Measurements from ENCODE around the gene DCUN1D2.

Gene DCUN1D2

DNA sequence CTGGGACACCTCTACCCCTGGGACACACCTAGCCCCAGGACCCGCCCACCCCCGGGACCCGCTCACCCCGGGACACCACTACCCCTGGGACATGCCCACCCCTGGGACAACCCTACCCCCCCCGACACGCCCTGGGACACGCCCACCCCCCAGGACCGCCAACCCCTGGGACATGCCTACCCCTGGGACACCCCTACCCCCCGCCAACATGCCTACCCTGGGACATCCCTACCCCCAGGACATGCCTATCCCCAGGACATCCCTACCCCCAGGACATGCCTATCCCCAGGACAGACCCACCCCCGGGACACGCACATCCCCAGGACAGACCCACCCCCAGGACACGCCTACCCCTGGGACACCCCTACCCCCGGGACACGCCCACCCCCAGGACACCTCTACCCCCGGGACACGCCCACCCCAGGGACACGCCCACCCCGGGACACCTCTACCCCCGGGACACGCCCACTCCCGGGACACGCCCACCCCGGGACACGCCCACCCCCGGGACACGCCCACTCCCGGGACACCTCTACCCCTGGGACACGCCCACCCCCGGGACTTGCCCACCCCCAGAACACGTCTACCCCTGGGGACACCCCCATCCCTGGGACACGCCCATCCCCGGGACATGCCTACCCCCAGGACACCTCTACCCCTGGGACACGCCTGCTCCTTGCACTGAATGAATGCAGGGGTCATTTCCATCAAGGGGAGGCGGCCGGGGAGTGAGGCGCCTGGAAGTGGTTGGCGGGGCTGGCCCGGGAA lies 69.5 kb downstream of the DCUN1D2 start:
- DNase-seq, result no peak

DNA sequence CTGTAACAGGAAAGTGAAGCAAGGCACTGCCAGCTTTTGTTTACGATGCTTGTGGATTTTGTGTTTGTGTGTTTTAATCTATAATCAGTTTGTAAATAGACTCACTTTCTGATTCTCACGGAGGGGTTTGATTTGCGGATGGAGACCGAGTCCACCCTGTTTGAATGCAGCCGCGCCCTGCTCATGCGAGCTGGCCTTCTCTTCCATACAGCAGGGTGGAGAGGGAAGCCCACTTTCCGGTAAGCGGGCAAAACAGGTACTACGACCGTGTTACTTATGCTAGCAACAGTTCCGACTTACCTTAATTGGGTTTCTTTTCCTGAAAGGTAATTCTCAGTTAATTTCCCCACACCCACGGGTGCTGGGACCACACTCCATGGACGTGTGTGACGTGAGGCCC lies 70.3 kb downstream of the DCUN1D2 start:
- DNase-seq, result no peak

DNA sequence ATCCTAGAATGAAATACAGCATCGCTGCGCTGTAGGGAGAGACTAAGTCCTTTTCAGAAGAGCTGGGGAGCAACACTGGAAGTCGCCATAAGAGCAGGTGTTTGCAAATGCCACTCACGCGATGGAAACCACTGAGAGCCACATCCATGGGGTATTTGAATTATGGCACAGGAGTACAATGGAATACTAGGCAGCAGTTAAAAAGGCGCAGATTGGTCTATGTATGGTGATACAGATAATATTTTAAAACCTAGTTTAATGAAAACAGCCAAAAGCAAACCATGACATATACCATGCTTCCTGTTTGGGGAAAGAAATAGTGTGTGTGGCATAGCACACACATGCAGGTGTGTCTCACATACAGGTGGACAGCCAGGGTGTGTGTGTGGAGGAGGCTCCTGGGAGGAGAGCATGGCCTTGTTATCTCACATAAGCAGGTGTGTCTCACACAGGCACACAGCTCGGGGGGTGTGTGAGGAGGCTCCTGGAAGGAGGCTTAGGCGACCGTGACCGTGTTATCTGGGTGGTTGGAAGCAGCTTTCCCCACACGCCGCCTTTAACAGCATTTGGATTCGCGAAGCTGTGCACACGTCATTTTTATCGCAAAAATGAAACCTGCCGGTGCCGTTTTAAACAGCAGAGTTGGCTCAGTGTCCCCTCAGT lies 70.8 kb downstream of the DCUN1D2 start:
- DNase-seq, result no peak

DNA sequence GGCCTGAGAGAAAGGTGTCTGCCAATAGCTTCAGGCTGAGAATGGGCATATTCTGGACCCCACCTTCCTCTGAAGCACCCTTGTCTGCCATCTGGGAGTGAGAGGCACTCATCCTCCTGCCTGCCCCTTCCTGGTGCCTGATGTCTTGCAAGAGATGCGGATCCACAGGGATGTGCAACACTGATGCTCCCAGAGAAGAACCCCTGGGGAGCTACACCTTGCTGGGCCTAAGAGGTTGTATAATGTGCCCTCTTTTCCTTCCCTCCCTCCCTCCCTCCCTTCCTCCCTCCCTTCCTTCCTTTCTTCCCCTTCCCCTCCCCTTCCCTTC lies 71.8 kb downstream of the DCUN1D2 start:
- no peak for DNase-seq

DNA sequence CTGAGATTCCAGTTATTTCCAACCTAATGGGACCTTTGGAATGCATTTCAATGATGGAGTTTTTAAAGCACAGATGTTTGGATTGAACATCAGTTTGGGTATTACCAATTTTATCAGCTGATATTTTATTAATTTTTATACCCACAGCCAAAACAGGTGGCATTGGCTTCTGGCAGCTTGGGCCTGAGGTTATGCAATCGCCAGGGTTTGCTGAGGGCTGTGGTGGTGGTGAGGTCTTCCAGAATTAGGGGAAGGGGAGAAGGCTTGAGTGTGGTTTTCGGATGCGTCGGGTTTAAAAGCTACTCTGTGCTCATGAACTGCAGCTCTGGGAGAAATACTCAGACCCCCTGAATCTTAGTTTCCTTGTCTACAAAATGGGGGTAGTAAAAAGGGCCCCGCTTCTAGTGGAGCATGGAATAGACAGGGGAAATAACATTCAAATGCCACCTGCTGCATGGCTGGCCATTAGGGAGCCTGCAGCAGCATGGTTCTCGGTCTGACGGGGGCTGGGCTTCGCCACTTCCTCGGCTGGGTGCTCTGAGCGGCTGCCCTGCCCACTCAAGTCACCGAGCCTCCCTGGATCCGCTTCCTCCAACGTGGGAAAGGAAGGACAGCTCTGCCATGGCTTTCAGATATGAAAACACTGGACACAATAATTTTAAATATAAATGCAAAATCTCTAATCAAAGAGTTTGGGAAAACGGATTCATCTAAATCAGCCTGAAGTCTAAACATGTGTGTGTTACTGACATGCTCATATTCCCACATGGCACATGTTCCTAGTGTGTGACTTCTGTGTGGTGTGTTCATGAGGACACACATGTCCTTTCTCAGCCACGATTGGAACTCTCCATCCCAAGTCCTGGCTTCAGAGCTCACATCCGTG lies 72.4 kb downstream of the DCUN1D2 start:
- no peak for DNase-seq

DNA sequence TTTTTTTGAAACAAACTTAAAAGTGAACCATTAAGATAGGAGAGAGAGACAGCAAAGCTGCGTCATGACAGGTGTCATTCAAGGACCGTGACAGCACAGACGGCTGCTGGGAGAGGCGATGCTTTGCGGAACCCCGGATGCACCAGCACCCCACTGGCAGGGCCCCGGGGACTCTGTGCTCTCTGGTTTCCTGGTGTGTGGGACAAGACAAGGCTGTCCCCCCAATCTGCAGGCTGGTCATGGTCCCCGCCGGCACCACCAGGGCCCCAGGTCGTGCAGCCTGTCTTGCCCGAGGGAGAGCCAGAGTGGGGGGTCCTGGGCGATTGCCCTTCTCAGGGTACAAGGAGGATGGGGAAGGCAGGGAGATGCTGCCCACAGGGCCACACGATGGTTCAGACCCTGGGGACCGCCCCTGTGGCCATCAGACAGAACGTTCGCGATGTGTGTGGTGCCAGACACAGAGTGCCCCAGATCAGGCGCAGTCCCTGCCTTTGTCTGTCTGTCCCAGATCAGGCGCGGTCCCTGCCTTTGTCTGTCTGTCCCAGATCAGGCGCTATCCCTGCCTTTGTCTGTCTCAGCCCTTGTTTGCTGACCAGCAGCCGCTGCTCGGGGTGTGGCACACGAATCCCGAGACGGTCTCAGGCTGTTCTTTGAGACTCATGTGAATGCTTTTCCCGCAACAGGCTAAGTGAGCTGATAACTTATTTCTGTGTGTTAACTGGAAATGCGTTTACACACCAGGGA lies 73.3 kb downstream of the DCUN1D2 start:
- DNase-seq, result no peak

DNA sequence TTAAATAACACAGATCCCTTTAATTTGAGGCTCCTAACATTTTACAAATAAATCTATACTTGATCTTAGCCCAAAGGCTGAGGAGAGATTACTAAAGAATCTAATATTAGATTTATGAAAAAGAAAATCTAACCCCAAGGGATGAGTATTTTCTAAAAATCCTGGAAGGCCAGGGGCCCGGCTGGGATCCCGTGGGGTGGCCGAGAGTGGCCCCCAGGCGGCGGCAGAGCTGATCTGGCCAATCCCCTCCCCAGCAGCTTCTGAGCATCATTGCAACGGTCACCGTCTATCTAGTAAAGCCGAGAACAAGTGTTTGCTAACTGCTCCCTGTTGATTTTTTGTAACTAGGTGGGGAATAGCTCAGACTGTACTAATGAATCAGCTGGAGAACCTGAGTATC lies 74.7 kb downstream of the DCUN1D2 start:
- DNase-seq, result no peak

DNA sequence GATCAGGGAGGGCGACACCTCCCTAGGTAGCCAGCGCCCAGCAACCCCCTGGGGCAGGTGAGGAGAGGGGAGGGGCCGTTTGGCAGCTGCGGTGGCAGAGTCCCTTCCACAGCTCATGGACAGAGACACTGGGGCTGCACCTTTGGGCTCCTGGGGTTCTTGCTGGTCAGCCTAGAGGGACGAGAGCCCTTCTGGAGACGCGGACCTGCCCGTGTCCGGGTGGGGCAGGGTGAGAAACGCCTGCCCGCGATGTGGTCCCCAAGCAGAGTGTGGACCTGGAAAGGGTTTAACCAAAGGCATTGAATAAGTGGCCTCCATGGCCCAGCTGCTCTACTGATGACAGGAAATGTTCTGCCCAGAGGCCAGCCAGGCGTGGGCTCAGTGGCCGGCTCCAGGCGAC lies 75.5 kb downstream of the DCUN1D2 start:
- DNase-seq, result no peak

DNA sequence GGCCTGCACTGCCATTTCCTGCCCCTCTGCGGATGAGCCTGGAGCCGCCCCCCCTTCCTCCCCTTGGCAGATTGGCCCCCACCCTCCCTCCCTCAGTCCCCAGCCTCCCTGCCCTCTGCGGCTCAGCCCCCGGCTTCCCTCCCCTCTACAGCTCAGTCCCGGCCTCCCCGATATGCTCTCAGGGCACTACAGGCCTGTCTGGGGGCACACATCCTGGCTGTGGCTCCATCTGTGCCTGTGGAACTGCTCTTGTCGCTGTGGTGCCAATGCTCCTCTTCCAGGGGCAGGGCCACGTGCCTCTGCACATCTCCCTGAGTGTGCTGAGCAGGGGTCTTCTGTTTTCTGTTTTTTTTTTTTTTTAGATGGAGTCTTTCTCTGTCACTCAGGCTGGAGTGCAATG lies 76.2 kb downstream of the DCUN1D2 start:
- no peak for DNase-seq

DNA sequence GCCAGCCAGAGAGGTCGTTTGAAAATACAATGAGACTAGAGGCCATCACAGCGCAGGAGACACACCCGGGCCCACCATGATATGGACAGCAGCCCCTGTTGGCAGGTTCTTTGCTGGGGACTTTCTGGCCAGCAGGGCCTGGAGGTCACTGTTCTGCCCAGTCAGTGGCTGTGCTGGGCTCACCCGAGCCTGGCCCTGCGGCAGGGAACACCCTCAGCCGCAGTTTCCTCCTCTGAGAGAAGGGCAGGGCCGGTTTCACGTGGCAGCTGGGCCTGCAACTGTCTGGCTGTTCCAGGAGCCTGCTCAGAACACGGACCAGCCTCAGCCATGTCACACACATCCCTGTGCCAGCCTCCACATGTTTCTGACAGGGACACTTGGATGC lies 76.6 kb downstream of the DCUN1D2 start:
- no peak for DNase-seq

DNA sequence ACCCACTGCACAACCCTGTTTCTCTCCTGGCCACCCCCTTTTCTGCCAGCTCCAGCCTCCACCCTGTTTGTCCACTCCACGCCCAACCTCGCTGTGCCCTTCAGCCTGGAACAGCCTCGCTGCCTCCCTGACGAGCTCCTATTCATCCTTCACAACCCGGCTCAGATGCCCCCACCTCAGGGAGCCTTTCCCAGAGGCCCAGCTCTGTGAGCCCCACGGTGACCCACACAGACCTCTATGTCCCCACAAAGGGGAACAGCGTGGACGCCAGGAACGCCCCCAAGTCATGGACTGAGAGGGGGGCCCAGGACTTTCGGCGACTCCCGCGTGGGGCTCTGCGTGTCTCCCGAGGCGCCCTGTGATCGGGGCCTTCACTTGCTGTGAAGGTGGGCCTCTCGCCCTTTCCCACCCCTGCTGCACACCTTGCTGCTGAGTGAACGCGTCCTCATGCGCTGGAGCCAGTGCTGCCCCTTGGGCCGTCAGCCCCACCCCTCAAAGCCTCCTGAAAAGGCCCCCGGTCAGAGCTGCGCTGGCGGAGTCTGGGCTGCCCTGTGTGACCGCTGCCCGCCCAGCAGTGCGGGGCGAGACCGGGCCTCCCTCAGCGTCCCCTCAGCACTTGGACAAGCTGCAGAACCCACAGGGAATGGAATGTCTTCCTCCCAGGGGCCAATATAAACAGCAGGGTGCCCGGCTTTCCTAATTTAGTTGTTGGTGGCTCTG lies 77.2 kb downstream of the DCUN1D2 start:
- no peak for DNase-seq

DNA sequence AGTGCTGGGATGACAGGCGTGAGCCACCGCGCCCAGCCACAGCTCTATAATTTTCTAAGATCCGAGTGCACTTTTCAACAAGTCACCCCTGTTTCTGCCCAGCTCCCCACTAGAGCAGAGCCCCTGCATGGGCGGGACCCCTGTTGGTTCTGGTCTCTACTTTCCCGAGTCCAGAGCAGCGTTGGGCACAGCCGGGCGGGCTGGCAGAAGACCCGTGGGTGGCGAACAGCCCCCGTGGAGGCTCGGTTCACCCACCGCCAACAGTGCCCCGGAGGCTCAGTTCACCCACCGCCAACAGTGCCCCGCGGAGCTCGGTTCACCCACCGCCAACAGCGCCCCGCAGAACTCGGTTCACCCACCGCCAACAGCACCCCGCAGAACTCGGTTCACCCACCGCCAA lies 78.1 kb downstream of the DCUN1D2 start:
- no peak for DNase-seq

DNA sequence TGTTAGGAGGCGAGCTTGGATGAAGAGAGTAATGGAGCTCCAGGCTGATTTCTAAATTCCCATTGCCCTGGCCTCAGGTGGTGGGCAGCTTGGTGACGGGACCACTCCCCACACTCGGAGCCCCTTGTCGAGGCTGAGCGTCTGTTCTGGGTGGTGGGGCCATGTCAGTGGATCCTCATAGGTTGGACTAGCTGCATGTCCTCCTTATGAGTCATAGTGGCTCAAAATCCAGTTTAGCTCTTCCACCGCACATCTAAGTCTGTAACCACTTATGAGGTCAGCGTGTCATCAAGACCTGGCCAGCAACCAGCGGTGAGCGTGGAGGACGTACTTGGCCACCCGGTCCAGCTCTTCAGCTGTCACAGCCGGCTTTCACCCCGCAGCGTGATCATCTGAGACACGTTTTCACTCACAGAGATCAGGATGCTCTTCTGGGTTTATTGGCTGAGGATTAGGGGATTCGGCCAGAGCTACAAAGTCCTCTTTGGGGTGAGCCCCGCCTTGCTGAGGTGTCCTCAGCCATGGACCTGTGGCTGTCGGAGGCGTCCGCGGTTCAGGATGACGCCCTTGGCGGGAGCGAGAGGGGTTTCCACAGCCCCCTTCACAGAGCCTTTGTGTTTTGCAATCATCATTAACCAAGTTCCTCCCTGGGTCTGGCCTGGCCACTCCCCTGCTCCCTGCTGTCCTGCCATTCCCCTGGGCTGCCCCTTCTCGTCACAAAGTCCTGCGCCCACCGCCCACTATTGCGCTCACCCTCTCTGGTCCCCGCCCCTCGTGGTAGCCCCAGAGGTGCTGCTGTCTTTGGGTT lies 79.1 kb downstream of the DCUN1D2 start:
- DNase-seq, result no peak

DNA sequence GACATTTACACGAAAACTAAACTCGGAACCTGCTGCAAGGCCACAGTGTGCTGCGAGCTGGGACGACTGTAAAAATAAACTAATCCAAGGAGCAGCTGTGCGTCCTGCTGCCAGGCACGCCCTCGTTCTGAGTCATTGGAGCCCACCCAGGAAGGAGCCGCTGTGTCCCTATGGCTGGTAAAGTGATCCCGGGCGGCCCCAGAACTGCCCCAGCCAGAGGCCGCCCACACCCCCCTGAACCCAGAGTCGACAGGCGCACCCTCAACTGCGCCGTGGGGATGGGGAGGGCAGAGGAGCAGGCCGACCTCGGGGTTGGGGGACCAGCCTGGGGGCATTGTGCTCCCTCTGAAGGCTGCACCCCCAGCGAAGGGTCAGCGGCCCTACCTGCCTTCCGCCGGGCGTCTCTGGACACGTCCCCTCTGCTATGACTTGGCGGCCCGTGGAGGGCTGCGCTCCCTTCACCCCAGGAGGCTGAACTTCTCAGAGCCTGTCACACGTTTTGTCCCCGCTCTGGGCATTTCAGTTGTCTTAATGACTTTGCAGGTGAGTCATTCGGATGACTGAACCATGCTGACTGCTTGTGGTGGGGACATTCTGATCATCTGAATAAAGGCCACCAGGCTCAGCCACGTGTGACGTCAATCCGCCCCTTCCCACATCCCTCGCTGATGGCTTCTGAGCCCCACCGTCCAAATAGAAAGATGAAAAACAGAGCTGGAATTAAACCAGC lies 79.9 kb downstream of the DCUN1D2 start:
- DNase-seq, result no peak

DNA sequence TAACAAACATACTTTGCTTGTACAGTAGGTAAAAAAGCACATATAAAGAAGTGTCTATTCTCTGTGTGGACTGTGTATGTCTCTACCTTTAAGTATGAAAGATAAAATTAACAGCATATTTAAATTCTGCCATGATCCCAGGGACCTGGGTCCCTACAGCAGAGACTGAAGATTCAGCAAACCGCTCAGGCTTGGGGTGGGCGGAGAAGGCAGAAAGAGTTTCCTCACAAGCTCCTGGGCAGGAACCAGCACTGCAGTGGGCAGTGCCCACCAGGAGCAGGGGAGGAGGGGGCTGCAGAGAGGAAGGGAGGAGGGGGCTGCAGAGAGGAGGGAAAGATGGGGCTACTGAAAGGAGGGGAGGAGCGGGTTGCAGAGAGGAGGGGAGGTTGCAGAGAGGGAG lies 81.9 kb downstream of the DCUN1D2 start:
- DNase-seq, result no peak

DNA sequence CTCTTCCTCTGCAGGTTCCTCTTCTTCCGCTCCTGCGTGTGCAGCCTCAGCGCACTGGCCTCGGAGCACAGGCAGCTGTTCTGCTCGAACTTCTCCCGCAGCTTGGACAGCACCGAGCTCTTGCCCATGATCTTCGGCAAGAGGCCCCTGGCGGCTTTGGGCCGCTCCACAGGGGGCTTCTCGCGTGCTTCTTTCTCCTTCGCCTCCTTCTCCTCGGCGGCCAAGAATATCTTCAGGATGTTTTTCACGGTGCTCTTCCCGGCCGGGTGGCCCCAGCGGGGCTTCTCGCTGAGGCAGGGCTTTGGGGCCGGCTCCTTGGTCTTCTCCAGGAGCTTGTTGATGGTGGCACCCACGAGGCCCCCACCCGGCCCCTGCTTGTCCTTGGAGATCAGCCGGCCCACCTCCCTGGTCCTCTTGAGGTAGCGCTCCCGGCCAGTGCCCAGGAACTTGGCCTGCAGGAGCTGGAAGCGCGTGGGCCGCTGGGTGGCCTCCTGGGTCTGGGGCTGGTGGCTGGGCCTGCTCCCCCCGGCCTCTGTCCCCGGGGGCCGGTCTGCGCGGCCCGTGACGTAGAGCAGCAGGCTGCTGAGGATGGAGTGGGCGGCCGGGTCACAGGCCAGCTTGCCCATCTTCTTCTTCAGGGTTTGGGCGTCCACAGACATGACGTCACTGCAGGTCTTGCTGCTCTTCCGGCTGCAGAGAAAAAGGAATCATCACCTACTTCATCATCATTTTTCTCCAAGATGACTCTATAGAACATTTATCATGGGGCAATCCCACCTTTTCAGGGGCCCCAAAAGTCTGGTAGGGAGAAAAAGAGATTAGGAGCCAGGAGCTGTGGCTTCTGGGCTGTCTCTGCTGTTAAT lies 82.7 kb downstream of the DCUN1D2 start:
- no peak for DNase-seq

DNA sequence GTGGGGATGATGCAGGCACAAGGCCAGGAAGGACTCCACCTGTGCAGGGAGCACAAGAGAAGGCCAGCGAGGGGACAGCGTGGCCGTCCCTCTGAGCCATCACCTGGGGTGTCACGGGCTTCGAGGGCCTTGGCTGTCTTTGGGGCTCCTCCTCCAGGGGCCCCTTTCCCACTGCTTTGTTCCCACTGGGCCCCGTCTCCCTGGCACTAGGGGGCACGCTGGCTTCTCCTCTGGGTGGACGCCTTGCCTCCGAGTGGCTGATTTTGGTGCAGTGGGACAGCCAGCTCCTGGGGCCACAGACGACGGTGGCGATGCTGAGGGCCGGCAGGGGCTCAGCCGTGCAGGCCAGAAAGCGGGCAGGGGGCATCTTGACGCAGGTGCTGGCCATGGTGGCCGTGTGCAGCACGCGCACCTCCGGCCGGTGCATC lies 83.4 kb downstream of the DCUN1D2 start:
- no peak for DNase-seq

DNA sequence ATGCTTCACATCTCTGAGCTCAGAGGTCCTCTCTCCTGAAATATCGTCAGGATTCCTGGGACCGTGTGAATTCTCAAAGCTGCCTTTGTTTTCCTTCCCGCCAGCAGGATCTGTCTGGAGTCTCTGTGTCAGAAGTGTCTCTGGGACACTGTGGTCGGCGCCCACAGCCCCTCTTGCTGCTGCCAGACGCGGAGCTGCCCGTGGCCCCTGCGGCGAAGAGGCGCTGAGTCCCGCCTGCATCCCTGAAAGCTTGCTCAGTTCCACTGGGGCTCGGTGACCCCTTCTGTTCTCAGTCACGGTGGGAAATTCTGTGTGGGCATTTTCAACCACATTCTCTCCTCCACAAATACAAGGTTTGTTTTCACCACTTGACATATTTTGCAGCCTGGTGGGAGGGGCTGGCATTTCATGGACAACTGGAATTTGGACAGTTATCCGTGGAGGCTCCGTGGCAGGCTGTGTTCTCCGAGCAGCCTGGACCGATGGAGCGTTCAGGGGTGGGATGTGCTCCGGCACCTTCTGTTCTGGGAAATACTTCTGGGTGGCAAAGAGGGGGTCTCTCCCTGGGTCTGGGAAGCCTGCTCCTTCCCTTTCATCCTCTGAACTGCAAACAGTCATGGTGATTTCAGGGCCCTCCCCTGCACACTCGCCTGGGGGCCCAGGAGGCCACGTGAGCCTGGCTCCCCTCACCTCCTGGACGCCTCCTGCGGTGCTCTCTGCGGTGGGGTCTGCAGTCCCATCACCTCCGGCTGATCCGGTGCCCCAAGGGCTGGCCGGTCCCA lies 84.0 kb downstream of the DCUN1D2 start:
- no peak for DNase-seq

Data from NCI-H1105 treated with DMSO at 0.1 percent for 48 hours (cell line).